ENCODE data around the gene NOS1AP.
A peak's percentile ranks its signal among the peaks of the same experiment; 100 is the strongest.

DNA sequence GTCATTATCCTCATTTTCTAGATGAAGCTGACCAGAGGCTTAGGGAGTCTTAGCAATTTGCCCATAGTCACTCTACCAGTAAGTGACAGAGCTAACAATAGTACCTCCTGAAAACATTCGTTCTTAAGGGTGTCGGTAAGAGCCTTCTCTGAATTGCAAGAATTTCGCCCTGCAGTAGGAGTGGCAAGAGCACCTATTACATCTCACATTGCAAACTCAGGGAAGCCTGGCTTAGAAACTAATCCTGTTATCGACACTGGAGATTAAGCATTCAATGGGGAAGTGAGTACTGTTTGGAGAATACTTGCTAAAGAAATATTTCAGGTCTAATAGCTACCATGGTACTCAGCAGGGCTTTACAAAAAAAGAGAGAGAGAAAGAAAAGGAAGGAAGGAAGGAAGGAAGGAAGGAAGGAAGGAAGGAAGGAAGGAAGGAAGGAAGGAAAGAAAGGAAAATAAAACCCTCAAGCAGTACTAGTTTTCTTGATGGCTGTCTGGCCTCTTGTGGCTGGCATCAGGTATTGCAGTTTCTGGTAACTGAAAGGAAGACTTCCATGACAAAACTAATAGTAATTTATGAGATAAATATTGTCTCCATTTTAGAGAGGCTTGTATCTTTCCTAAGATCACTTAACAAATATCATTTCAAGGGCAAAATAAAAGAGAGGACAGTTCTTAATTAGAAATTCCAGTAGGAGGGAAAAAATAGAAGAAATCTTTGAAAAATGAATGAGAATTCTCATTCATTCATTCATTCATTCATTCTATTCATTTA is 322.5 kb downstream of the NOS1AP start:
- TF ChIP-seq, protein P1, sequence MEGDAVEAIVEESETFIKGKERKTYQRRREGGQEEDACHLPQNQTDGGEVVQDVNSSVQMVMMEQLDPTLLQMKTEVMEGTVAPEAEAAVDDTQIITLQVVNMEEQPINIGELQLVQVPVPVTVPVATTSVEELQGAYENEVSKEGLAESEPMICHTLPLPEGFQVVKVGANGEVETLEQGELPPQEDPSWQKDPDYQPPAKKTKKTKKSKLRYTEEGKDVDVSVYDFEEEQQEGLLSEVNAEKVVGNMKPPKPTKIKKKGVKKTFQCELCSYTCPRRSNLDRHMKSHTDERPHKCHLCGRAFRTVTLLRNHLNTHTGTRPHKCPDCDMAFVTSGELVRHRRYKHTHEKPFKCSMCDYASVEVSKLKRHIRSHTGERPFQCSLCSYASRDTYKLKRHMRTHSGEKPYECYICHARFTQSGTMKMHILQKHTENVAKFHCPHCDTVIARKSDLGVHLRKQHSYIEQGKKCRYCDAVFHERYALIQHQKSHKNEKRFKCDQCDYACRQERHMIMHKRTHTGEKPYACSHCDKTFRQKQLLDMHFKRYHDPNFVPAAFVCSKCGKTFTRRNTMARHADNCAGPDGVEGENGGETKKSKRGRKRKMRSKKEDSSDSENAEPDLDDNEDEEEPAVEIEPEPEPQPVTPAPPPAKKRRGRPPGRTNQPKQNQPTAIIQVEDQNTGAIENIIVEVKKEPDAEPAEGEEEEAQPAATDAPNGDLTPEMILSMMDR (IDR thresholded peaks at IDR 0.05): peak; percentile 80 to 95 (median 83)
- TF ChIP-seq POLR2AphosphoS5 (IDR thresholded peaks at IDR 0.05): no peak

All from transverse colon (tissue), 4 donors.